ENCODE measurements around the gene GNAQ. TPM values are rescaled to one million over a fixed set of nuclear protein-coding genes. Genes with fewer than 3 reads are reported as not detected.

The GNAQ gene
- total and polyA plus RNA-seq, 2 of the 4 experiments (the other 2 are of a cell fraction): 23.1 to 50.7 TPM

- H3K56ac ChIP-seq (ENCODE audit: extremely low read depth, insufficient read depth, low read length): no peak overlapping the region
- H4K20me1 ChIP-seq (ENCODE audit: insufficient read depth, low read length): no peaks in the 10 kb centered on the region
- H3K14ac ChIP-seq (replicated peaks; ENCODE audit: low read depth, low read length): no peak overlapping the region
- no peak overlapping the region for H3K18ac ChIP-seq (ENCODE audit: low read depth, low read length)
- no TSS peak for BruUV-seq (replicated peaks)
- dilution Hi-C loops (cut with HindIII; ENCODE audit: low sequenced_read_pairs, unreplicated experiment) (no loop called here), in situ Hi-C loops (cut with MboI; ENCODE audit: low sequenced_read_pairs) (no loop called here), intact Hi-C loops (cut with micrococcal nuclease) (no loop called here)
- ChIA-PET POLR2A (ENCODE audit: unreplicated experiment) (no interaction called here), CTCF (interaction anchor here (0.9 kb wide), 1 partner anchor 284 kb away, joined by 3 read pairs; no protein-coding TSS in a partner anchor)
- H3K27ac ChIP-seq (ENCODE audit: insufficient read depth, low read length): no peak overlapping the region
- no peak overlapping the region for H4K5ac ChIP-seq (ENCODE audit: low read depth, low read length)
- H3K36me3 ChIP-seq (ENCODE audit: control insufficient read depth, insufficient read depth, low read length): peaks cover 2% of the 10 kb centered on the region; the same call in 1 of the 2 replicates
- ATAC-seq (ENCODE audit: low read depth) (no peak), DNase-seq (no peak)
- H3K79me1 ChIP-seq (ENCODE audit: low read depth in 1 of 2, low read length in 2 of 2): peaks cover 3 to 9% of the 10 kb centered on the region in 2 experiments; a peak in 2 of 4 replicates
- H2AK9ac ChIP-seq (replicated peaks; ENCODE audit: low read depth, low read length, poor library complexity): no peak overlapping the region
- H3K4me1 ChIP-seq (ENCODE audit: control insufficient read depth, insufficient read depth, low read length): no peaks in the 10 kb centered on the region
- no peaks in the 10 kb centered on the region for H3K27me3 ChIP-seq (ENCODE audit: control insufficient read depth, insufficient read depth, low read length)
- H2BK15ac ChIP-seq (ENCODE audit: low read depth, low read length): no peak overlapping the region
- no peak overlapping the region for H2BK120ac ChIP-seq (ENCODE audit: low read depth, low read length)
- H2BK5ac ChIP-seq (ENCODE audit: low read depth, low read length, poor library complexity, severe bottlenecking): no peak overlapping the region
- no peaks in the 10 kb centered on the region for H3K9me3 ChIP-seq (ENCODE audit: control insufficient read depth, insufficient read depth, low read length)
- no peak overlapping the region for H4K8ac ChIP-seq (ENCODE audit: low read depth in 2 of 2, low read length in 2 of 2)
- 0 out of 2 replicates have a peak, but pooled peaks cover 2% of the 10 kb centered on the region for H3K9me1 ChIP-seq (ENCODE audit: insufficient read depth, low read length)
- H3K23ac ChIP-seq (ENCODE audit: low read depth, low read length): no peak overlapping the region
- no peak overlapping the region for H4K91ac ChIP-seq (ENCODE audit: insufficient read depth, low read depth, low read length)
- no CpG with 5 or more reads among the region's 5 CpGs for WGBS, 2 experiments (ENCODE audit: extremely low coverage in 2 of 2, insufficient read length in 1 of 2)
- H3K9ac ChIP-seq (ENCODE audit: low read depth, low read length): no peak overlapping the region
- H3K4ac ChIP-seq (ENCODE audit: low read depth, low read length): no peak overlapping the region
- no peak overlapping the region for H2AK5ac ChIP-seq (ENCODE audit: low read depth, low read length)
- H2BK20ac ChIP-seq (ENCODE audit: low read depth, low read length): no peak overlapping the region
- TF ChIP-seq RFX5 (IDR thresholded peaks at IDR 0.05; ENCODE audit: low read depth, low read length) (no peak), BHLHE40 (IDR thresholded peaks at IDR 0.05; ENCODE audit: low read depth, low read length) (no peak), SMC3 (IDR thresholded peaks at IDR 0.05; ENCODE audit: low read depth, low read length) (no peak)
- H3K4me2 ChIP-seq (ENCODE audit: low read depth, low read length): no peak overlapping the region
- no peak overlapping the region for H3K4me3 ChIP-seq (ENCODE audit: insufficient read depth, low read depth, low read length)
- no peak overlapping the region for H2AFZ ChIP-seq (replicated peaks; ENCODE audit: low read length, poor library complexity)
These were observed 259.0 kb downstream of the GNAQ start for GRCh38 chr9:77772646-77773045.

All from IMR-90 (cell line).